H54 (cell line): ENCODE measurements around the gene SMIM20.
A peak's percentile ranks its signal among the peaks of the same experiment; 100 is the strongest.

Experiments used
- DNase-seq: peaks from one replicate; pipeline ENCODE4 v3.0.0; 2011; ENCODE audit warnings: low spot score, mixed read lengths; ENCODE audit not compliant: insufficient read length
- FAIRE-seq: peaks from 3 replicates; lab custom pipeline; 2011; peaks lifted over from hg19 to GRCh38; lab: Jason Lieb, UNC
- POLR2A ChIP-seq: IDR thresholded peaks from 2 replicates; pipeline ENCODE4 v1.6.1; 2011; ENCODE audit warnings: low read depth, mild to moderate bottlenecking, low read length

SMIM20 gene

DNA sequence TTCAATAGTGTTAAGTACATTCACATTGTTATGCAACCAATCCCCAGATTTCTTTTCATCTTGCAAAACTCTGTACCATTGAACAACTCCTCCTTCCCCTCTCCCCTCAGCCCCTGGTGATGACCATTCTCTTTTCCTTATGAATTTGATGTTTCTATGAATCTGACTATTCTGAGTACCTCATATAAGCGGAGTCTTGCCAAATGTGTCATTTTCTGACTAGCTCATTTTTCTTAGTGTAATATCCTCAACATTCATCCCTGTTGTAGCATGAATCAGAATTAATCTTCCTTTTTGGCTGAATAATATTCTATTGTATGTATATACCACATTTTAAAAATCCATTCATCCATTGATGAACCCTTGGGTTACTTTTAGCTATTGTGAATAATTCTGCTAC is 34.0 kb downstream of the SMIM20 start:
- DNase-seq (no peak), FAIRE-seq (no peak)
- no peak for TF ChIP-seq POLR2A

DNA sequence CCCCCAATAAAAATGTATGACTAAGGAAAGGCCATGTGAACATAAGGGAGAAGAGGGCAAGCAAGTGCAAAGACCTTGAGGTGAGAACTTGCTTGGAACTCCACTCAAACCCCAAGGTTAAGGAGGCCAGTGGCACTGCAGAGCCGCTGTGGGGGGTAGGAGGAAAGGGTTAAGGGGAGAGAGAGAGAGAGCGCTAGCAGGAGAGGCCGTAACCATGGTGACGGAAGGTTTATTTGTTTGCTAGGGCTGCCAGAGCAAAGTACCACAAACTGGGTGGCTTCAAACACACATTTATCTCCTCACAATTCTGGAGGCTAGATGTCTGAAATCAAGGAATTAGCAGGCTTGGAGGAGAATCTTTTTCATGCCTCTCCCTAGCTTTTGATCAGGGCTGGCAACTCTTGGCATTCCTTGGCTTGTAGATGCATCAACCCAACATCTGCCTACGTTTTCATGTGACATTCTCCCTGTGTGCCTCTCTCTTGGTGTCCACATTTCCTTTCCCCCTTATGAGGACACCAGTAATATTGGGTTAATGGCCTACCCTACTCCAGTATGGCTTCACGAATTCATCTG is 35.2 kb downstream of the SMIM20 start:
- FAIRE-seq (no peak), DNase-seq (no peak)
- no peak for TF ChIP-seq POLR2A

DNA sequence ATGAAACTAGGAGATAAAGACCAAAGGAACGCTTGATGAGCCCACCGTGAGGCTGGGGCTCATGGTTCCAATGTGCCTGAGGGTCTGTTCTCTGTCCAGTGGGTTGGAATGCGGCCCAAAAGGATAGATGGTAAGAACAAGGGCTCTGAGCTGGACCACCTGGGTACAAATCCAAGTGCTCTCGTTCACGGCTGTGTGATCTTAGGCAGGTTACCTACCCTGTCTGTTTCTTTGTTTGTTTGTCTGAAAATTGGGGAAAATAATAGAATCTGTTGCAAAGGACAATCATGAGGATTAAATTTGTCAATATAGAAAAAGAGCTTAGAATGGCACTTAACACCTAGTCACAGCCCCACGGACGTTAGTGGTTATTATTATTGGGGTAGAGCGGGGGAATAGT is 36.0 kb downstream of the SMIM20 start:
- FAIRE-seq (no peak), DNase-seq (no peak)
- no peak for TF ChIP-seq POLR2A

DNA sequence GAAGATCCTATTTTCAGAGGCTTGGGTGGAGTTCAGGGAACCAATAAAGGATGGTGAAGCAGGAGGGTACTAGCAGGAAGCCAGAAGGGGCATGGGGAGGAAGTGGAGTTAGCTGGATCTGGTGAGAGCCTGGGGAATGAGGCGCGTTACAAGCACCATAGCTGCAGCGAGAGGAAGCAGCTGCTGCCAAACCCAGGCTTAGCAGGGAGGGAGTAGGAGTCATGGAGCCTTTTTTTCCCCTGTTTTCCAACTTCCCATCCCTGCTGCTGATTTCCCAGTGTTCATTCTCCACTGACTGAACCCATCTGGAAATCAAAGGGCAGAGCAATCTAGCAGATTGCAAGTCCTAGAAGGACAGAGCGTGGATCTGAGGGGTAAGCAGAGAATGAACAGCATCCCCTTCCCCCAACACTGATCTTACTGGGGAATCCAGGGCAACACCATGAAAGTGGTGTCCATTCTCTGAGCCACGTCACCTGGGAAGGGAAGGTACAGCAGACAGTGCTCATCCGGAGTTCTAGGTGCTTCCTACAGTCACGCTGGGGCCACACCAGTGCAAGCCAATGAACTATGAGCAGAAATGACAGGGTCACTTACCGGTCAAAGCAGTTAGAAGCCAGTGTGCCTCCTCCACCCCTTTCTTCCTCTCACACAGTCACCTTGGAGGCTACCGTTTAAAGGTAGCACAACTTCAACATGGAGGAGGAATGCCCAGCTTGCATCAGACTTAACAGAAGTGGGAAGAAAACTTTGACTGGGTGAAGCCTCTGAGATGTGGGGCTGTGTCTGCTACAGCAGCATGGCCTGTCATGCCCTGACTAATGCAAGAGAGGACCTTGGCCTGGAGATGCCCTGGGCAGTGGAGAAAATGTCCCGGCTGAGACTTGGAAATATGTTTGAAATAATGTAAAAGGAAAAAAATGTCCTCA is 36.7 kb downstream of the SMIM20 start:
- no peak for TF ChIP-seq POLR2A
- DNase-seq (no peak), FAIRE-seq (no peak)

DNA sequence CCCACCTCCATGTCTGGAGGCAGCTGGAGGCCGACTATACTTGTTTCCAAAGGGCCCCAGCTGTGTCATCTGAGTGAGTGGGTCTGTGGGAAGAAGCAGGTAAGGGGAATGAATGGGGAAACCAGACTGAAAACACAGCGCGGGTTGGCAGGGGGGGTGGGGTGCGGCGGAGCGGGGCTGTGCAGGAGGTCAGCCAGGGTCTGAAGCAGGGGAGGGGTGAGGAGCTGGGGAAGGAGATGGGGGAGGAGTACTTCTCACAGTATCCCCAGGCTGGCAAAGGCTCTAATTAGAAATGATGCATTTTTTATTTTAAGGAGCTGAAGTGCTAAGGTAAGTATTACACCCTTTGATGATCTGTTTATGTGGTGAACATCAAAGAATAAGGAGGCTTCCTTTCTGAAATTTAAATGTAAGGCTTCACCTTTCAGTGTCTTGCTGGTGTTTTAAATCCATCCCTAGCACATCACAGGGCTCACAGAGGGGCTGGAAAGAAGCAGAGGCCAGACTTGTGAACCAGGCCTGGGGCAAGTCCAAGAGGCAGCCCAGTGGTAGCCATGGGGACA is 37.5 kb downstream of the SMIM20 start:
- DNase-seq (no peak), FAIRE-seq (no peak)
- TF ChIP-seq POLR2A: no peak

DNA sequence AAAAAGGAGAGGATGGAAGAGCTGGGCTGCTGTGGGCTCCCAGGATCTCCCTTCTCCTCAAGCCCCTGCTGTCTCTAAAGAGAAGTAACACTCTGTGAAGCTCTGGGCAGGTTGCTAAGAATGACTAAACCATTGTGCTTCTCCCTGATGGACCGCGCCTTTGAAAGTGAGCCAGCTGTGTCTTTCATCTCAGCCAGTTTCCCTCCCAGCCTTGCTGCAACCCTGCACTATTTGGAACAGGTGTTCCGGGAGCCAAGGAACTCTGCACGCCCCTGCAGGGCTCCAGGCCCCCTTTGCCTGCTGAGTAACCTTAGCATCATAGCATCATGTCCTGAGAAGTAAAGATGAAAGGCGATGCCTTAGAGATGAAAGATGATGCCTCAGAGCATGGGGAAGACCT is 39.7 kb downstream of the SMIM20 start:
- peak; percentile 12 for DNase-seq
- FAIRE-seq: no peak
- no peak for TF ChIP-seq POLR2A

DNA sequence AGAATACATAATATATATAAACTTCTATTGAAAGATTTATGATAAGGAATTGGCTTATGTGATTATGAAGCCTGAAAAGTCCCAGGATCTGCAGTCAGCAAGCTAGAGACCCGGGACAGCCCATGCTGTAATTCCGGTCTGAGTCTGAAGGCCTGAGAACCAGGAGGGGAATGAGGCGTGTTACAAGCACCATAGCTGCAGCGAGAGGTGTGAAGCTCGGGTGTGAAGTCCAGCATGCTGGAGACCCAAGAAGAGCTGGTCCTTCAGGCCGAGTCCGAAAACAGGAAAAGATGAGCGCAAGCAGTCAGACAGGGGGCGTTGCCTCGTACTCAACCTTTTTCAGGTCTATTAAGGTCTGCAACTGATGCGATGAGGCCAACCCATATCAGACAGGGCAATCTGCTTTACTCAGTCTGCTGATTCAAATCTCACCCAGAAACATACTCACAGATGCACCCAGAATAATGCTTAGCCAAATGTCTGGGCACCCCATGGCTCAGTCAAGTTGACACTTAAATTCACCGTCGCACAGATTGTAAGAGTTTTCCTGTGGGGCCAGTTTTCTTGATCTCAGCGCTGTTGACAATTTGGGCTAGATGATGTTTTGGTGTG is 40.4 kb downstream of the SMIM20 start:
- FAIRE-seq (no peak), DNase-seq (no peak)
- TF ChIP-seq POLR2A: no peak

DNA sequence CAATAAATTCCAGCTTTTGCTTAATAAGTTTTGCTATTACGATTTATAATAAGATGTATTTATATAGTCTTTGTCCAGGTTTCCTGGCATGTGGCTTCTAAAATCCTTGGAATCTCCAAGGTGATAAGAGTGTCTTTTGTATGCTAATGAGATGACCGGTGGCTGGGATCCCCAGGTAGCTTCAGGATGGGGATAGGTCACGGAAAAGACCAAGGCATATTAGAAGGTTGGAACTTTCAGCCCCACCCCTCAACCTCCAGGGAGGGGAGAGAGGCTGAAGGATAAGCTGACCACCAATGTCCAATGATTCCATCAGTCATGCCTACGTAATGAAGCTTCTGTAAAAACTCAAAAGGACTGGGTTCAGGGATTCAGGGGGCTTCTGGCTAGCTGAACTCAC is 41.7 kb downstream of the SMIM20 start:
- FAIRE-seq (no peak), DNase-seq (no peak)
- TF ChIP-seq POLR2A: no peak

DNA sequence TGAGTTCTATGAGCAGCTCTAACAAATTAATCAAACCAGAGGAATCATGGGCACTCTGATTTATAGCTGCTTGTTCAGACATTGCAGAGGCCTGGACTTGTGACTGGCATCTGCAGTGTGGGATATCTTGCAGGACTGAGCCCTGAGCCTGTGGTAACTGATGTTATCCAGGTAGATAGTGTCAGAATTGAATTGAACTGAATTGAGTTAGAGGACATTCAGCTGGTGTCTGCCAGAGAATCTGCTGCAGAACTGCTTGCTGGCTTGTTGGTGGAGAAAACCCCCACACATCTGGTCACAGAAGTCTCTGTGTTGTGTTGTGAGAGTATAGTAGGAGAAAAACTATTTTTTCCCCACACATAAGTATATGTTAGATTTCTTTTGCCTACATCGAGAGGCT is 42.2 kb downstream of the SMIM20 start:
- no peak for FAIRE-seq
- no peak for DNase-seq
- no peak for TF ChIP-seq POLR2A

DNA sequence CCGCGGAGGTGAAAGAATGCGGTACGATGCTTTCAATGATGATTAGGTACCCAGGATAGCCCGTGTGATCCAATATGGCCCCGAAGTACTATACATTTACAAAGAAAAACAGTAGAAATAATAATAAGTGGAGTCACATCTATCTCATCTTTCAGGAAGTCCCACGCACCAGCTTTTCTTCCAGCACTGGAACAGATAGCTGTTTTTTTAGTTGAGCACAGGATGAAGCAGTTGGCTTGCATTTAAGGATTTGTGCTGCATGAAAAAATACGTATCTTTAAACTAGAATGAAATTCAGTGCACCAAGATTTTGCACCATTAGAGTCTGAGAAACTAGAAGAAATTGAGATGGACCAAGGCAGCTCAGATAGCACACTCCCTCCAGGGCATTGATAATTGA is 44.1 kb downstream of the SMIM20 start:
- DNase-seq (no peak), FAIRE-seq (no peak)
- no peak for TF ChIP-seq POLR2A

DNA sequence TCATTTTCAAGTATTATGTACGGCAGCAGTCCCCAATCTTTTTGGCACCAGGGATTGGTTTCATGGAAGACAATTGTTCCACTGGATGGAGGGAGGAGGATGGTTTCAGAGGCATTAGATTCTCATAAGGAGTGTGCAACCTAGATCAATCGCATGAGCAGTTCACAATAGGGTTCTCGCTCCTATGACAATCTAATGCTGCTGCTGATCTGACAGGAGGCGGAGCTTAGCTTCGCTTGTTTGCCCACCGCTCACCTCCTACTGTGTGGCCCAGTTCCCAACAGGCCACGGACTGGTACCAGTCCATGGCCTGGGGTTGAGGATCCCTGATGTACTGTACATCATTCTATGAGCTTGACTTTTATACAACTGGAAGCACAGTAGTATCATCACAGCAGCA is 48.4 kb downstream of the SMIM20 start:
- DNase-seq (no peak), FAIRE-seq (no peak)
- TF ChIP-seq POLR2A: no peak

DNA sequence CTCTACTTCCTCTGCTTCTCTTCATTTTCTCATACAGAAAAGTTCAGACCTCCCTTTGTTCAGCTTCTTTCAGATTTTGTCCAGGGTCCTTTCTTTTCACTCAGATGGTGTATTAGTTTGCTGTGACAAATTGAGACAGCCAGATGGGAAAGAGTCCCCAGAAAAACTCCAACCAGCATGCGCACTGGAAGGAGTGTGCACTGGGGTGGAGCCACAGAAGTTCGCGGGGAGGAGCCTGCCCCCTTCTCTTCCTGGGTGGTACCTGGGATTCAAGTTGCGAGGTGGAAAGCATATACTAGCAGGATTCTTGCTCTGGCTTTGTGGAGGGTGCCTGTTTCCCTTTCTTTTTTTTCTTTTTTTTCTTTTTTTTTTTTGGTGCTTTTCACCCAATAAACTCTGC is 51.6 kb downstream of the SMIM20 start:
- no peak for TF ChIP-seq POLR2A
- FAIRE-seq: no peak
- DNase-seq: no peak

DNA sequence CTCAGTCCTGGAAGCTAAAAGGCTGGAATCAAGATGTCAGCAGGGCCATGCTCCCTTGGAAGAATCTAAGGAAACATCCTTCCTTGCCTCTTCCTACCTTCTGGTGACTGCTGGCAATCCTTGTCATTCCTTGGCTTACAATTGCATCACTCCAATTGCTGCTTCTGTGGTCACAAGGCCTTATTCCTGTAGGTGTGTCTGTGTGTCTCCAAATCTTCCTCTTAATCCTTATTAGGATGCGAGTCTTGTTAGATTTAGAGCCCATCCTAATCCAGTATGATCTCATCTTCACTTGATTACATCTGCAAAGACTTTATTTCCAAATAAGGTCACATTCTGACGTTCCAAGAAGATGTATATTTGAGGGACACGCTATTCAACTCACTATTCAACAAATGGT is 52.2 kb downstream of the SMIM20 start:
- FAIRE-seq (no peak), DNase-seq (no peak)
- TF ChIP-seq POLR2A: no peak

DNA sequence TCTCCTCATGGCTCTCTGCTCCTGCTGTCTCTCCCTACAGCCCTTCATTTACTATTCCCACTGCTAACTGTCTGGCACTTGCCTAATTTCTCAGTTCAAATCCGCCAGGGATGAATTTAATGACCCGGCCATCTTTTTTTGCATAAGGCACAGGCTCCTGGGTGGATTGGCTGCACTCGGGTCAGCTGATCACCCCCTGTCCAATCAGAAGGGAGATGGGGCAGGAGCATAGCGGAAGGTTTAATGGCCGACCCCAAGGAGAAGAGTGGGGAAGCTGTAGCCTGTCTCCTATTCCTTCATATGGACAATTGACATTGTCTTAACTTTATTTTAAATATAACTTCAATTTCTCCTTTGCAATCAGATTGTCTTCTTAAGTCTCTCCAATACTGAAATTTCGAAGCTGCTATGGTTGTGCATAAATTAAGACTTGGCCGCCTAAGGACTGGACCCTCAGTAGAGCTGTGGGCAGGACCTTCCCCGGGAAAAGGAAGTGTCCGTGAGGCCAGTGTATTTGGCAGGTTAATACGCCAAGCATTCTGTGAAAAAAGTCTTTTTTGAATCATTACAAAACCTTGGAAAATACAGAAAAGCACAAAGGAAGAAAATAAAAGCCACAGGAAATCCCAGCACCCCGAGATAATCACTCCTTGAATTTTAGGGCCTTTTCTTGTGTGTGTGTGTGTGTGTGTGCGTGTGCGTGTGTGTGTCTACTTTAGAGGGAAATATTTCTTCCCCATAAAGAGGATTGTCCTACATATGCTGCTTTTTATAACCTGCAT is 55.5 kb downstream of the SMIM20 start:
- DNase-seq: no peak
- TF ChIP-seq POLR2A: no peak
- no peak for FAIRE-seq
